Gastrocnemius medialis (tissue), 4 donors: Measurements from ENCODE around the gene SIRT7. TPM values are rescaled to one million over a fixed set of nuclear protein-coding genes. Genes with fewer than 3 reads are reported as not detected.
A peak's percentile ranks its signal among the peaks of the same experiment; 100 is the strongest.

Experiments used
- ATAC-seq, 2 donors: fragments of 150-250 bp; one replicate each; pipeline ENCODE4 v1.9.1; 2016
- DNase-seq, 2 donors: peaks; one replicate each; pipeline ENCODE4 v3.0.0-alpha.2; 2019
- H3K27ac ChIP-seq, 4 donors: fragments of 200-600 bp; sonication (generic); 1 replicate in 1 of 4; 2 replicates in 3 of 4; pipeline ENCODE4 v1.5.1; 2016 to 2018; ENCODE audit warnings: mild to moderate bottlenecking in 2 of 4, moderate library complexity in 1 of 4
- H3K27me3 ChIP-seq, 3 donors: fragments of 200-600 bp; sonication (generic) in 2 of 3; 1 replicate in 1 of 3; 2 replicates in 2 of 3; pipeline versions ENCODE4 v1.5.1 to v1.6.0; 2016 to 2019; ENCODE audit warnings: mild to moderate bottlenecking in 1 of 3, moderate library complexity in 1 of 3
- H3K36me3 ChIP-seq, 2 donors: fragments of 200-600 bp; sonication (generic) in 1 of 2; one replicate each; pipeline ENCODE4 v1.5.1; 2017 to 2018
- H3K4me1 ChIP-seq, 2 donors: fragments of 200-600 bp; sonication (generic) in 1 of 2; one replicate each; pipeline ENCODE4 v1.5.1; 2016 to 2017; ENCODE audit warnings: mild to moderate bottlenecking in 2 of 2
- H3K4me3 ChIP-seq, 4 donors: fragments of 200-600 bp; sonication (generic) in 3 of 4; 1 replicate in 1 of 4; 2 replicates in 3 of 4; pipeline ENCODE4 v1.5.1; 2016 to 2019; ENCODE audit warnings: mild to moderate bottlenecking in 2 of 4
- H3K9me3 ChIP-seq, 3 donors: fragments of 200-600 bp; sonication (generic) in 2 of 3; 1 replicate in 1 of 3; 2 replicates in 2 of 3; pipeline ENCODE4 v1.5.1; 2016 to 2019
- POLR2A ChIP-seq, 2 donors: fragments of 450-650 bp; IDR thresholded peaks; one replicate each; pipeline ENCODE4 v1.6.1; 2017; ENCODE audit warnings: antibody characterized with exemption in 2 of 2, mild to moderate bottlenecking in 2 of 2, moderate library complexity in 2 of 2
- in situ Hi-C, 4 donors: fragments of 200-750 bp; cut with MboI; loops; one replicate each; pipeline versions ENCODE4 v1.15.0 to v1.8.0; 2017; ENCODE audit warnings: low sequenced_read_pairs in 4 of 4
- intact Hi-C: fragments of 100-400 bp; cut with DNase I; formaldehyde crosslinking; loops from one replicate; pipeline ENCODE4 v1.15.1; 2023; ENCODE audit warnings: low total_unique reads
- total RNA-seq, 4 donors: library from RNA; depleted of rRNA; stranded (reverse); fragments of >200 nt; gene quantifications; one replicate each; pipeline versions ENCODE4 v1.1.0 to v1.2.3, GENCODE V29; 2016
- TF ChIP-seq, protein P1 (sequence below), 5 experiments: fragments of 450-650 bp in 3 of 5; fragments of 200-600 bp in 2 of 5; sonication (generic) in 2 of 5; IDR thresholded peaks in 4 of 5; conservative IDR thresholded peaks in 1 of 5; 1 replicate in 4 of 5; 2 replicates in 1 of 5; pipeline ENCODE4 v1.5.1; 2016 to 2019; ENCODE audit warnings: antibody characterized with exemption in 5 of 5, mild to moderate bottlenecking in 3 of 5, moderate library complexity in 3 of 5

SIRT7 gene
- total RNA-seq, 4 donors from 2014 or later = 7.2 to 11.4 (median 8.3) TPM

DNA sequence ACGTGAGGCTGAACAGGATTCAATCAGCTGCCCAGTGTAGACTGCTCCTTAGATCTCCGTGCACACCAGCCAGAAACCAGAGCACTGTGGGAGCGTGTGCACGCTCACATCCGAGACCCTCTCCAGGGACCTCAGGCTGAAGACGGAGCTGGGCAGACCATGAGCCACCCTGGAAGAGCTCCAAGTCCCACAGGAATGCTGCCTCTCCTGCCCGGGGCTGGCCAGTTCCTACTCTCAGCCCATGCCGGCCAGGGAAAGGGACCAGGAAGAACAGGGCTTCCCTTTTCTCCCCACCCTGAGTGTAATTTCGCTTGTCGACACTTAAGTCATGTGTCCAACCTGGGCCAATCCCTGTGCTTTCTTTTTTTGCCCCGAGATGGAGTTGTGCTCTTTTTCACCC is 33.5 kb downstream of the SIRT7 start:
- ATAC-seq (no peak), DNase-seq (no peak)
- H3K4me1 ChIP-seq = peaks cover 24 to 29% of the 10 kb centered on the region in 2 donors
- no peaks in the 10 kb centered on the region for H3K27me3 ChIP-seq
- in situ Hi-C loops = no loop called here
- no peaks in the 10 kb centered on the region for H3K9me3 ChIP-seq
- peak overlapping the region; percentile 92 to 98 (median 97) for H3K27ac ChIP-seq
- peaks cover 0 to 56% of the 10 kb centered on the region in 2 donors for H3K36me3 ChIP-seq
- TF ChIP-seq, protein P1, sequence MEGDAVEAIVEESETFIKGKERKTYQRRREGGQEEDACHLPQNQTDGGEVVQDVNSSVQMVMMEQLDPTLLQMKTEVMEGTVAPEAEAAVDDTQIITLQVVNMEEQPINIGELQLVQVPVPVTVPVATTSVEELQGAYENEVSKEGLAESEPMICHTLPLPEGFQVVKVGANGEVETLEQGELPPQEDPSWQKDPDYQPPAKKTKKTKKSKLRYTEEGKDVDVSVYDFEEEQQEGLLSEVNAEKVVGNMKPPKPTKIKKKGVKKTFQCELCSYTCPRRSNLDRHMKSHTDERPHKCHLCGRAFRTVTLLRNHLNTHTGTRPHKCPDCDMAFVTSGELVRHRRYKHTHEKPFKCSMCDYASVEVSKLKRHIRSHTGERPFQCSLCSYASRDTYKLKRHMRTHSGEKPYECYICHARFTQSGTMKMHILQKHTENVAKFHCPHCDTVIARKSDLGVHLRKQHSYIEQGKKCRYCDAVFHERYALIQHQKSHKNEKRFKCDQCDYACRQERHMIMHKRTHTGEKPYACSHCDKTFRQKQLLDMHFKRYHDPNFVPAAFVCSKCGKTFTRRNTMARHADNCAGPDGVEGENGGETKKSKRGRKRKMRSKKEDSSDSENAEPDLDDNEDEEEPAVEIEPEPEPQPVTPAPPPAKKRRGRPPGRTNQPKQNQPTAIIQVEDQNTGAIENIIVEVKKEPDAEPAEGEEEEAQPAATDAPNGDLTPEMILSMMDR (IDR thresholded peaks at IDR 0.05 in 4 of 5, conservative IDR thresholded peaks at IDR 0.05 in 1 of 5) = no peak
- no peak for TF ChIP-seq POLR2A (IDR thresholded peaks at IDR 0.05)
- H3K4me3 ChIP-seq = no peak overlapping the region
- intact Hi-C loops = no loop called here

DNA sequence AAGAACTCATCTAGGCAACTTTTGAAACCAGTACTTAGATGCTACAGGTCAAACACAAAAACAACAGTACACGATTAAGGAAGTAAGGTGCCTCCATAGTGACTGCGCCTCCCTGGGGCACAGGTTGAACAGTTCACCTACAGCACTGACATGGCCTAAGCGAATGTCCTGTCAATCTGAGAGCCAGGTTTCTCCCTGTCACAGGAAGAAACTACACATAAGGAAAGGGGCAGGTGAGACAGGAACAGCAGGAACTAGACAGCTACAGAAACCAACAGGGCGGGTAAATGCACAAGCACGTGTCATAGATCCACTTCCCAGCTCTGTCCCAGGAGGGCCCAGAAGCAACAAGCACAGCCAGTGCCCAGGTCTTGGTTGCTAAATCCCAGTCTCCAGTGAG is 38.9 kb downstream of the SIRT7 start:
- no peaks in the 10 kb centered on the region for H3K9me3 ChIP-seq
- TF ChIP-seq, protein P1 (IDR thresholded peaks at IDR 0.05 in 4 of 5, conservative IDR thresholded peaks at IDR 0.05 in 1 of 5) = no peak
- TF ChIP-seq POLR2A (IDR thresholded peaks at IDR 0.05) = no peak
- DNase-seq = no peak
- no peak overlapping the region for H3K27ac ChIP-seq
- H3K36me3 ChIP-seq = peaks cover 0 to 42% of the 10 kb centered on the region in 2 donors
- in situ Hi-C loops = no loop called here
- no peak overlapping the region for H3K4me3 ChIP-seq
- ATAC-seq = no peak
- H3K27me3 ChIP-seq = no peaks in the 10 kb centered on the region
- H3K4me1 ChIP-seq = no peaks in the 10 kb centered on the region
- intact Hi-C loops = no loop called here

DNA sequence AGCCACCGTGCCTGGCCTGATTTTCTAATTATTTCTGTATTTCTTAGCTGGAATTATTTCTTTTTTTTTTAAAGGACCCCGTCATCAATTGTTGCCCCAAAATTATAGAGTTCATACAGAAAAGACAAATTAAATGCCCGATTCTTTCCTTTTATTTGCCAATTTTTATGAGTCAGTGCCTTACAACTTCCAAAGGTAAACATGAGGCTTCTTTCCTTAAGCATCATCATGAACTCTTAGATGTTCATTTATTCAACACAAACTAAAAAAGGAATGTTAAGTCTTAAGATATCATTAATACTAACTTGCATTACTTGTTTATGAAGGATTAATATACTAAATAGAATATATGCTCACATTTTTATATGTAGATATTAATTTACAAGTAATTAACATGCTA is 39.7 kb downstream of the SIRT7 start:
- no peaks in the 10 kb centered on the region for H3K9me3 ChIP-seq
- H3K4me3 ChIP-seq = no peak overlapping the region
- TF ChIP-seq POLR2A (IDR thresholded peaks at IDR 0.05) = no peak
- TF ChIP-seq, protein P1 (IDR thresholded peaks at IDR 0.05 in 4 of 5, conservative IDR thresholded peaks at IDR 0.05 in 1 of 5) = no peak
- no peak for ATAC-seq
- H3K27me3 ChIP-seq = no peaks in the 10 kb centered on the region
- DNase-seq = no peak
- no peak overlapping the region for H3K27ac ChIP-seq
- intact Hi-C loops = no loop called here
- no peaks in the 10 kb centered on the region for H3K4me1 ChIP-seq
- in situ Hi-C loops = no loop called here
- H3K36me3 ChIP-seq = peaks cover 0 to 42% of the 10 kb centered on the region in 2 donors

DNA sequence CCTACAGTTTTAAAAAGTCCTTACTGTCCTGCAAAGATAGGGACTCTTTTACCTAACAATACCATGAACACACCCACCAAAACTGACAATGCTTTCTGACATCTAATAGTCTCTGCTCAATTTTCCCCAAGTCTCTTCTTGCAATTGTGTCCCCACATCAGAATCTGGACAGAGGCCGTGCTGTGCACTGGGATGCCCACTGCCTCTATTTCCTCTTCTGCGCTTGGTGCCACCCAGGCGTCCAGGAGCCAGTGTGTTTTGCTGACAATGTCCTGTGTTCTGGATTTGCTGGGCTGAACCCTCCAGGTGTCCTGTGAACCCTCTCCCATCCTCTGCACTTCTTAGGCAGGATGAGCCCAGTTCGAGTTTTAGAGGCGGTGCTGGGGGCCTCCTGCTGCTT is 40.4 kb downstream of the SIRT7 start:
- Histone ChIP-seq H3K27me3 (no peaks in the 10 kb centered on the region), H3K4me1 (peaks cover under 1 to 4% of the 10 kb centered on the region in 2 donors), H3K9me3 (no peaks in the 10 kb centered on the region), H3K4me3 (no peak overlapping the region), H3K27ac (no peak overlapping the region), H3K36me3 (peaks cover 0 to 38% of the 10 kb centered on the region in 2 donors)
- intact Hi-C loops (no loop called here), in situ Hi-C loops (no loop called here)
- DNase-seq = no peak
- ATAC-seq = no peak
- TF ChIP-seq, protein P1 (IDR thresholded peaks at IDR 0.05 in 4 of 5, conservative IDR thresholded peaks at IDR 0.05 in 1 of 5) = no peak
- no peak for TF ChIP-seq POLR2A (IDR thresholded peaks at IDR 0.05)
